ENCODE data around the gene HACL1. TPM values are rescaled to one million over a fixed set of nuclear protein-coding genes. Genes with fewer than 3 reads are reported as not detected.
A peak's percentile ranks its signal among the peaks of the same experiment; 100 is the strongest.
"Not testable (repeated sequence)": the region's sequence is repeated elsewhere in the genome, so short reads cannot be mapped to it uniquely, and the experiment has no call there.

Gene HACL1
- total RNA-seq, 1 donor from 2014 or later: 23.1 TPM

- peak; percentile 80 for DNase-seq (ENCODE audit: low read depth)
These were observed 29.4 kb upstream of the HACL1 start for GRCh38 chr3:15630646-15631350.

GRCh38 chr3:15629860-15630597 is 28.7 kb upstream of the HACL1 start:
- peak; percentile 85 for DNase-seq (ENCODE audit: low read depth)

DNA sequence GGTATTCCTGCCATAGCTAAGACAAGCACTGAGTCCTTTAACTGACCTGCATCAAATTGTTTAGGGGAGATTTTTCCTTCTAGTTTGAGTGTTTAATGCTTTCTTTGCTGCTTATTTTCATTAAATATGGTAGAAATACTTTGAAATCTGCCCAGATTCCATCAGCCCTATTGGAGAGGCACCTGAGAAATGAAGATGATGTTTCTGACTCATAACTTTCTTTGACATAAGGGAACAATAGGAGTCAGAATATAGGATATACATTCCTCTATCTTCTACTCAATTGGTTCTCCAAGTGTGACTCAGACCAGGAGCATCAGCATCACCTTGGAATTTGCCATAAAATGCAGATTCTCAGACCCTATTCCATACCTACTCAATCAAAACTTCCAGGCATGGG is 27.6 kb upstream of the HACL1 start:
- DNase-seq (ENCODE audit: low read depth): no peak

DNA sequence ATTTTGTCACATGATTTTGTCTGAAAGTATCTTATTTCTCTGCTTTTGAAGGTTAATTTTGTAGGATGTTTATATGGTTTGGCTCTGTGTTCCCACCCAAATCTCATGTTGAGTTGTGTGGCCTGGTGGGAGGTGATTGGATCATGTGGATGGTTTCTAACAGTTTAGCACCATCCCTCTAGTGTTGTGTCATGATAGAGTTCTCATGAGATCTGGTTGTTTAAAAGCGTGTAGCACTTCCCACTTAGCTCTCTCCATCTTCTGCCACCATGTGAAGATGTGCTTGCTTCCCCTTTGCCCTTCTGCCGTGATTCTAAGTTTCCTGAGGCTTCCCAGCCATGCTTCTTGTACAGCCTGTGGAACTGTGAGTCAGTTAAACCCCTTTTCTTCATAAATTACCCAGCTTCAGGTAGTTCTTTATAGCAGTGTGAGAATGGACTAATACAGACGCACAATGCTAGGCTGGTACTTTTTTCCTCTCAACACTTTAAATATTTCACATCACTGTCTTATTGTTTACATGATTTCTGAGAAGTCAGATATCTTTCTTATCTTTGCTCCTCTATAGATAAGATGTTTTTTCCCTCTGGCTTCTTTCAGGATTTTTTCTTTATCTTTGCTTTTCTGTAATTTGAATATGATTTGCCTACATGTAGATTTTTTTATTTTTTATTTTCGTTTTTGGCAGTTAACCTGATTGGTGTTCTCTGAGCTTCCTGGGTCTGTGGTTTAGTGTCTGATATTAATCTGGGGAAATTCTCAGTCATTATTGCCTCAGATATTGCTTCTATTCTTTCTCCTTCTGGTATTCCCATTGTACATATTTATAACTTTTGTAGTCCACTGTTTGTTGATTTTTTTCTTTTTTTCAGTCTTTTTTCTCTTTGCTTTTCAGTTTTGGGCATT is 22.4 kb upstream of the HACL1 start:
- no peak for DNase-seq (ENCODE audit: low read depth)

DNA sequence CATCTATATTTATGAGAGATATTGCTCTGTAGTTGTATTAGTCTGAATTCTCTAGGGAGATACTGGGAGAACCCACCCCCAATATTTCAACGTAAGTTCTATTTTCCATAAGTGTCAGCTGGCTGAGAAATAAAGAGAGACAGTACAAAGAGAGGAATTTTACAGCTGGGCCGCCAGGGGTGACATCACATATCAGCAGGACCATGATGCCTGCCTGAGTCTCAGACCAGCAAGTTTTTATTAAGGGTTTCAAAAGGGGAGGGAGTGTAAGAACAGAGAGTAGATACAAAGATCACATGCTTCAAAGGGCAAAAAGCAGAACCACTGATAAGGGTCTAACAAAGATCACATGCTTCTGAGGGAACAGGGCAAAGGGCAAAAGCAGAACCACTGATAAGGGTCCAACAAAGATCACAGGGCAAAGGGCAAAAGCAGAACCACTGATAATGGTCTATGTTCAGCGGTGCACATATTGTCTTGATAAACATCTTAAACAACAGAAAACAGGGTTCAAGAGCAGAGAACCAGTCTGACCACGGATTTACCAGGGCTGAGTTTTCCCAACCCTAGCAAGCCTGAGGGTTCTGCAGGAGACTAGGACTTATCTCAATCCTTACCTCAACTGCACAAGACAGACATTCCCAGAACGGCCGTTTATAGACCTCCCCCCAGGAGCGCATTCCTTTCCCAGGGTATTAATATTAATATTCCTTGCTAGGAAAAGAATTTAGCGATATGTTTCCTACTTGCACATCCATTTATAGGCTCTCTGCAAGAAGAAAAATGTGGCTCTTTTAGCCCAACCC is 18.5 kb upstream of the HACL1 start:
- DNase-seq (ENCODE audit: low read depth): not testable (repeated sequence)

- DNase-seq (ENCODE audit: low read depth): no peak
These were observed 14.7 kb upstream of the HACL1 start for GRCh38 chr3:15616053-15616452.

- DNase-seq (ENCODE audit: low read depth): no peak
These were observed 13.6 kb upstream of the HACL1 start for GRCh38 chr3:15614958-15615357.

DNA sequence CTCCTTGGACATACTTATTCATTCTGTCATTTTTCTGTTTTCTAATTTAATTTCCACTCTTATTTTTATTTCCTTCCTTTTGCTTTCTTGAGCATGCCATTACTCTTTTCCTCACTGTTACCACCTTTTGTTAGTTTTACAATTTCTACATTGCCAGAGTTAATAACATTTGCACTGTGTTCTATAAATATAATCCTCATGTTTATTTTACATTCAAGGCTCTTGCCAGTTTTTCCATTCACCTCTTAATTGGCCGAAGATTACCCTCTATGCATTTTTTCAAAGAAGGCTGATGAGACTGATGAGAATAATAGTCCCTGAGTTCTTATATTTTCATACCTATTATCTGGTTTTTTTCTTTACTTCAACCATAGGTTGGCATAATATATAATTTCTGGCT is 10.6 kb upstream of the HACL1 start:
- DNase-seq (ENCODE audit: low read depth): no peak

- no peak for DNase-seq (ENCODE audit: low read depth)
These were observed 9.6 kb upstream of the HACL1 start for GRCh38 chr3:15611018-15611417.

DNA sequence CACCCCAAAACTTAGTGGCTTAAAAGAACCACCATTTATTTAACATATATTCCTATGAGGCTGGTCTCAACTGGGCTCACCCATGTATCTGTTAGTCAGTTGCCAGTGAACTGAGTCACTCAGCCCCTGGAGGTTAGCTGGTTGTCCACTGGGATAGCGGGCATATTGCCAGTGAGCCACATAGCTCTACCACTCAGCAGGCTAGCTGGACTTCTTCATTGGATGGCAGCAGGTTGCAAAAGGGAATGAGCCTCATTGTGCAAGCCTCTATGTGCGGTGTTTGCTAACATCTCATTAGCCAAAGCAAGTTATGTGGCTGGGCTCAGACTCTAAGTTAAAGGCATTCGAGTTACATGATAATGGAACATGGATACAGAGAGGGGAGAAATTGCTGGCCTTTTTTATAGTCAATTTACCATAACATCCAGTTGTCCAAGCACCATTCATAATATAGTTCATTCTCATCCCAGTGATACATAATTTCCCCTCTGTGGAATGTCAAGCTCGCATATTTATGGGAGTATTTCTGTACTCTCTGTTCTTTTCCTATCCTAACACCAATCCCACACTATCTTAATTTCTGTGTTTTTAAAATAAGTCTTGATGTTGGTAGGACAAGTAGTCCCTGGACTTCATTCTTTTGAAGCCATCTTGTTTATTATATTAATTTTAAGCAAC is 8.9 kb upstream of the HACL1 start:
- DNase-seq (ENCODE audit: low read depth): peak; percentile 97

DNA sequence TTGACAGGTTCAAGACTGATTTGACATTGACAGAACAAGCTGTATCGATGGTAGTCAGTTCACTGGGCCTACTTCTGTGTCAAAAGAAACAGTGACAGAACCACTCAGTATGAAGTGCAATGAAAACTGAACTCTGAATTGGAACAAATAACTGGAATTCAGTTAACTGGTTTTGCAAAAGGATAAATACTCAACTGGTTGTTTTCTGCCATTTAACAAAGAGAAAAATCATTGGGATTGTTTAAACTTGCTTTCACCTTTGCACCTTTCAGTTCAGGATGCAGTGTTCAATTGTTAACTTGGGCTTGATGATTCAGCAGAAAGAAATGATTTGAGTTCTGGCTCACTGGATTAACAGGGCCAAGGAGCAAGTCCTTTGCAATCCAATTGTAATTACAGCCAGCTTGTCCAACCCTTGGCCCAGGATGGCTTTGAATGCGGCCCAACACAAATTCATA is 5.1 kb upstream of the HACL1 start:
- peak; percentile 96 for DNase-seq (ENCODE audit: low read depth)

DNA sequence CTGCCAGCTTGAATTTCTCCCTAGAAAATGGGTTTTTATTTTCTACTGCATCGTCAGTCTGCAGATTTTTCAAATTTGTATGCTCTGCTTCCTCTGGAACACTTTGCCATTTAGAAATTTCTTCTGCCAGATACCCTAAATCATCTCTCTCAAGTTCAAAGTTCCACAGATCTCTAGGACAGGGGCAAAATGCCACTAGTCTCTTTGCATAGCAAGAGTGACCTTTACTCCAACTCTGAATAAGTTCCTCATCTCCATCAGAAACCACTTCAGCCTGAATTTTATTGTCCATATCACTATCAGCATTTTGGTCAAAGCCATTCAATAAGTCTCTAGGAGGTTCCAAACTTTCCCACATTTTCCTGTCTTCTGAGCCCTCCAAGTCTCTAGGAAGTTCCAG is 3.2 kb upstream of the HACL1 start:
- not testable (repeated sequence) for DNase-seq (ENCODE audit: low read depth)

DNA sequence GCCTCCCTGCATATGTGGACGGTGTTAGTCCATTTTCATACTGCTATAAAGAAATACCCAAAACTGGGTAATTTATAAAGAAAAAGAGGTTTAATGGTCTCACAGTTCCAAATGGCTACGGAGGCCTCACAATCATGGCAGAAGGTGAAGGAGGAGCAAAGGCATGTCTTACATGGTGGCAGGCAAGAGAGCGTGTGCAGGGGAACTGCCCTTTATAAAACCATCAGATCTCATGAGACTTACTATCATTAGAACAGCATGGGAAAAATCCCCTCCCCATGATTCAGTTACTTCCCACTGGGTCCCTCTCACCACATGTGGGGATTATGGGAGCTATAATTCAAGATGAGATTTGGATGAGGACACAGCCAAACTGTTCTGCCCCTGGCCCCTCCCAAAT is 1.4 kb upstream of the HACL1 start:
- DNase-seq (ENCODE audit: low read depth): not testable (repeated sequence)

GRCh38 chr3:15602146-15602536 is 772 bp upstream of the HACL1 start:
- DNase-seq (ENCODE audit: low read depth): no peak

GRCh38 chr3:15601046-15601398 is 347 bp downstream of the HACL1 start:
- no peak for DNase-seq (ENCODE audit: low read depth)

DNA sequence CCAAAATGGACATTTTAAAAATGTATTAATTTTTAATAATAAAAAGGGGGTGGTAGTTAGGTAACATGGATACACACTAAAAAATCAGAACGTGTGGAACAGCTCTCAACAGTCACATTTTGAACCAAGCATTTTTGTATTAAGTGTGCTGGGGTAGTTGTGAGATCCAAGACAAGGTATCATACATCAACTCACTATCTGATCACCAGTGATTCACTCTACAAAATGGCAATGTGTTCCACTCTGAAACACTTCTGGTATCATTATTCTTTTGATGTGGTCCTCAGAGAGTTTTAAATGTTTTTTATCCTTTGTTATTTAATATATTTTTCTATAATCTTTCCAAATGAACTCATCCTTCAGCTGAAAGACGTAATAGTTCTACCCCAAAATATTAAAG is 5.4 kb downstream of the HACL1 start:
- no peak for DNase-seq (ENCODE audit: low read depth)

- no peak for DNase-seq (ENCODE audit: low read depth)
These were observed 8.4 kb downstream of the HACL1 start for GRCh38 chr3:15592968-15593367.

DNA sequence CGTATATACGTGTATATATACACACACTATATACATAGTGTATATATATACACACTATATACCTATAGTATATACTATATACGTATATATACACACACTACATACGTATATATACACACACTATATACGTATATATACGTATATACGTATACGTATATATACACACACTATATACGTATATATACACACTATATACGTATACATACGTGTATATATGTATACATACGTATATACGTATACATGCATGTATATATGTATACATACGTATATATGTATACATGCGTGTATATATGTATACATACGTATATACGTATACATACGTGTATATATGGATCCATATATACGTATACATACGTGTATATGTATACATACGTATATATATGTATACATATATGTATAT is 9.4 kb downstream of the HACL1 start:
- no peak for DNase-seq (ENCODE audit: low read depth)

- no peak for DNase-seq (ENCODE audit: low read depth)
These were observed 10.1 kb downstream of the HACL1 start for GRCh38 chr3:15591242-15591641.

GRCh38 chr3:15585111-15585845 is 16.1 kb downstream of the HACL1 start:
- no peak for DNase-seq (ENCODE audit: low read depth)
